Endothelial cell (in vitro differentiated cells): ENCODE results near the gene SPA17. TPM values are rescaled to one million over a fixed set of nuclear protein-coding genes. Genes with fewer than 3 reads are reported as not detected.

Experiments used
- DNase-seq: peaks from one replicate; pipeline ENCODE4 v3.0.0; 2021; ENCODE audit warnings: low spot score
- H3K27ac Mint-ChIP-seq: one replicate; pipeline ENCODE4 v1.8.0; 2021; ENCODE audit warnings: mixed read lengths, inconsistent platforms; ENCODE audit not compliant: unreplicated experiment
- H3K27me3 Mint-ChIP-seq: one replicate; pipeline ENCODE4 v1.8.0; 2021; ENCODE audit warnings: mild to moderate bottlenecking, moderate library complexity, mixed read lengths, inconsistent platforms; ENCODE audit not compliant: unreplicated experiment
- H3K36me3 Mint-ChIP-seq: one replicate; pipeline ENCODE4 v1.8.0; 2021; ENCODE audit warnings: mild to moderate bottlenecking, low read depth, mixed read lengths, inconsistent platforms; ENCODE audit not compliant: unreplicated experiment
- H3K4me1 Mint-ChIP-seq: one replicate; pipeline ENCODE4 v1.8.0; 2021; ENCODE audit warnings: mild to moderate bottlenecking, mixed read lengths, inconsistent platforms; ENCODE audit not compliant: unreplicated experiment
- H3K4me3 Mint-ChIP-seq: one replicate; pipeline ENCODE4 v1.8.0; 2021; ENCODE audit warnings: mild to moderate bottlenecking, mixed read lengths, inconsistent platforms; ENCODE audit not compliant: unreplicated experiment
- H3K9me3 Mint-ChIP-seq: one replicate; pipeline ENCODE4 v1.8.0; 2021; ENCODE audit warnings: mixed read lengths, inconsistent platforms; ENCODE audit not compliant: unreplicated experiment
- CTCF ChIP-seq: fragments of 200-600 bp; sonication (generic); IDR thresholded peaks from one replicate; pipeline ENCODE4 v1.5.0; 2021; ENCODE audit warnings: antibody characterized with exemption; ENCODE audit not compliant: unreplicated experiment
- long read RNA-seq: library from polyadenylated mRNA; unstranded; transcript quantifications from one replicate; pipeline ENCODE4 v2.0.0, GENCODE V29; 2020; ENCODE audit not compliant: unreplicated experiment
- total RNA-seq: library from RNA; stranded (reverse); fragmentation: NEBNext Ultra II Directional; extraction: Animal tissue kit (Norgen Biotek cat#: 25700); gene quantifications from one replicate; pipeline ENCODE4 v1.2.1, GENCODE V29; 2021; ENCODE audit not compliant: unreplicated experiment

Gene SPA17
- total RNA-seq, result 4.3 TPM
- long read RNA-seq, full-length matches to known transcripts, result 2 of 2 reads
- long read RNA-seq, partial matches to known transcripts, result 0 of 2 reads
- long read RNA-seq, other reads (novel, unspliced or antisense), result 0 of 2 reads

- Mint-ChIP-seq H3K4me1 (peaks cover 20% of the 10 kb centered on the region), H3K9me3 (no peaks in the 10 kb centered on the region), H3K36me3 (peaks cover 4% of the 10 kb centered on the region), H3K4me3 (peak within 1 kb of the TSS; percentile 92), H3K27ac (peak within 1 kb of the TSS; percentile 98), H3K27me3 (no peaks in the 10 kb centered on the region)
- peak; percentile 93 for DNase-seq
- TF ChIP-seq CTCF, result no peak
These were observed at the start of gene SPA17, which contains the start of gene SIAE for GRCh38 chr11:124673333-124674167. SPA17 (plus strand) TSS chr11:124673904; CDS start chr11:124675265, 1,361 bp downstream. SIAE (minus strand) TSS chr11:124673739; CDS start chr11:124673708, 31 bp downstream.

- peak overlapping the region; percentile 30 for H3K27ac Mint-ChIP-seq
- H3K4me3 Mint-ChIP-seq, result peak overlapping the region; percentile 89
- peaks cover 44% of the 10 kb centered on the region for H3K4me1 Mint-ChIP-seq
- no peak for DNase-seq
- H3K36me3 Mint-ChIP-seq, result peaks cover 40% of the 10 kb centered on the region
- no peak for TF ChIP-seq CTCF
- peaks cover 2% of the 10 kb centered on the region for H3K27me3 Mint-ChIP-seq
- no peaks in the 10 kb centered on the region for H3K9me3 Mint-ChIP-seq
These were observed 48.1 kb upstream of the SPA17 start for GRCh38 chr11:124625504-124626168.

- TF ChIP-seq CTCF, result no peak
- DNase-seq, result no peak
- Mint-ChIP-seq H3K36me3 (peaks cover 59% of the 10 kb centered on the region), H3K4me1 (peaks cover 36% of the 10 kb centered on the region), H3K9me3 (no peaks in the 10 kb centered on the region), H3K4me3 (no peak overlapping the region), H3K27ac (peak overlapping the region; percentile 70), H3K27me3 (peaks cover 2% of the 10 kb centered on the region)
These were observed 46.2 kb upstream of the SPA17 start for GRCh38 chr11:124627546-124627945.

GRCh38 chr11:124629961-124630360 lies 43.7 kb upstream of the SPA17 start:
- H3K27ac Mint-ChIP-seq, result peak overlapping the region; percentile 48
- peaks cover 21% of the 10 kb centered on the region for H3K4me1 Mint-ChIP-seq
- H3K9me3 Mint-ChIP-seq, result no peaks in the 10 kb centered on the region
- H3K36me3 Mint-ChIP-seq, result peaks cover 62% of the 10 kb centered on the region
- no peak for TF ChIP-seq CTCF
- no peak for DNase-seq
- H3K4me3 Mint-ChIP-seq, result no peak overlapping the region
- no peaks in the 10 kb centered on the region for H3K27me3 Mint-ChIP-seq
